Hepatocyte (in vitro differentiated cells): ENCODE results near the gene RPLP1.

ENCODE experiments used
- EZH2 ChIP-seq: fragments of 200-600 bp; sonication (generic); IDR thresholded peaks from 2 replicates; pipeline ENCODE4 v1.6.1; 2016; ENCODE audit warnings: antibody characterized with exemption, mild to moderate bottlenecking, borderline replicate concordance
- EZH2phosphoT487 ChIP-seq: fragments of 200-600 bp; sonication (generic); IDR thresholded peaks from one replicate; pipeline ENCODE4 v1.6.1; 2018; ENCODE audit warnings: antibody characterized with exemption, mild to moderate bottlenecking, low read depth, moderate library complexity; ENCODE audit not compliant: unreplicated experiment, severe bottlenecking
- TF ChIP-seq, protein P1 (sequence below): fragments of 200-600 bp; sonication (generic); IDR thresholded peaks from 2 replicates; pipeline ENCODE4 v1.5.1; 2016; ENCODE audit warnings: antibody characterized with exemption, mild to moderate bottlenecking; ENCODE audit not compliant: poor library complexity

DNA sequence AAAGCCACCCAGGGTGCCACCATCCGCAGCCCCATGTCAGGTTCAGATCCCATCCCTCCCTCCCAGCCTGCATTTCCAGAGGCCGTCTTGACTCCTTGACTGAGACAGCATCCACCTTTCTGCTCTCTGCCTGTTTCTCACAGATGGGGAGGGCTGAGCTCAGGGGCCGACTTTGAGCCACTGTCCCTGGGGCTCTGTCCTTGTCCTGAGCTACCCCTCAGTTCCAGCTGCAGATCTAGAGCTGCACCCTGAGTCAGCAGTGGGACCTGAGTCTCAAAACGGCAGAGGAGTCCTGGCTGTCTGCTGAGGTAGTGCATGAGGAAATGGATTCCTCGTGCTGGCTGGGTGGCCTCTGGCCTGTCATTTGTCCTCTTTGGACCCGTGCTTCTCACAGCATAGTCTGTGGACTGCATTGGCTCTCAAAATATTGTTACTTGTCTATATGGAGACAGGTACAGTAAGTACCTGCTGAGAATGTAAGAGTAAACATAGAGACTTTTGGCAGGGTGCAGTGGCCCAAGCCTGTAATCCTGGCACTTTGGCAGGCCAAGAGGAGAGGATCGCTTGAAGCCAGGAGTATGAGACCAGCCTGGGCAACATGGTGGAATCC is 22.3 kb downstream of the RPLP1 start:
- TF ChIP-seq, protein P1, sequence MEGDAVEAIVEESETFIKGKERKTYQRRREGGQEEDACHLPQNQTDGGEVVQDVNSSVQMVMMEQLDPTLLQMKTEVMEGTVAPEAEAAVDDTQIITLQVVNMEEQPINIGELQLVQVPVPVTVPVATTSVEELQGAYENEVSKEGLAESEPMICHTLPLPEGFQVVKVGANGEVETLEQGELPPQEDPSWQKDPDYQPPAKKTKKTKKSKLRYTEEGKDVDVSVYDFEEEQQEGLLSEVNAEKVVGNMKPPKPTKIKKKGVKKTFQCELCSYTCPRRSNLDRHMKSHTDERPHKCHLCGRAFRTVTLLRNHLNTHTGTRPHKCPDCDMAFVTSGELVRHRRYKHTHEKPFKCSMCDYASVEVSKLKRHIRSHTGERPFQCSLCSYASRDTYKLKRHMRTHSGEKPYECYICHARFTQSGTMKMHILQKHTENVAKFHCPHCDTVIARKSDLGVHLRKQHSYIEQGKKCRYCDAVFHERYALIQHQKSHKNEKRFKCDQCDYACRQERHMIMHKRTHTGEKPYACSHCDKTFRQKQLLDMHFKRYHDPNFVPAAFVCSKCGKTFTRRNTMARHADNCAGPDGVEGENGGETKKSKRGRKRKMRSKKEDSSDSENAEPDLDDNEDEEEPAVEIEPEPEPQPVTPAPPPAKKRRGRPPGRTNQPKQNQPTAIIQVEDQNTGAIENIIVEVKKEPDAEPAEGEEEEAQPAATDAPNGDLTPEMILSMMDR: no peak
- no peak for TF ChIP-seq EZH2
- no peak for TF ChIP-seq EZH2phosphoT487
